Stimulated activated CD4-positive, alpha-beta T cell treated with anti-CD3 and anti-CD28 coated beads, Interleukin-1b, Interleukin-23, amount 100 ng/mL, for 48 hours (primary cell): Measurements from ENCODE around the gene KATNAL1.

Experiments
- DNase-seq: peaks from one replicate; pipeline ENCODE4 v3.0.0-alpha.2; 2020

KATNAL1 gene

GRCh38 chr13:30158774-30159445 lies 148.4 kb downstream of the KATNAL1 start:
- DNase-seq: no peak

- DNase-seq: no peak
Measured at GRCh38 chr13:30157616-30157993, 149.7 kb downstream of the KATNAL1 start.

GRCh38 chr13:30156826-30157615 lies 150.3 kb downstream of the KATNAL1 start:
- no peak for DNase-seq

GRCh38 chr13:30156270-30156669 lies 151.1 kb downstream of the KATNAL1 start:
- no peak for DNase-seq

- no peak for DNase-seq
Measured at GRCh38 chr13:30154931-30155330, 152.4 kb downstream of the KATNAL1 start.

- DNase-seq: no peak
Measured at GRCh38 chr13:30154531-30154930, 152.8 kb downstream of the KATNAL1 start.

- DNase-seq: no peak
Measured at GRCh38 chr13:30153545-30154426, 153.6 kb downstream of the KATNAL1 start.
